ENCODE results near the gene BAG5.

DNA sequence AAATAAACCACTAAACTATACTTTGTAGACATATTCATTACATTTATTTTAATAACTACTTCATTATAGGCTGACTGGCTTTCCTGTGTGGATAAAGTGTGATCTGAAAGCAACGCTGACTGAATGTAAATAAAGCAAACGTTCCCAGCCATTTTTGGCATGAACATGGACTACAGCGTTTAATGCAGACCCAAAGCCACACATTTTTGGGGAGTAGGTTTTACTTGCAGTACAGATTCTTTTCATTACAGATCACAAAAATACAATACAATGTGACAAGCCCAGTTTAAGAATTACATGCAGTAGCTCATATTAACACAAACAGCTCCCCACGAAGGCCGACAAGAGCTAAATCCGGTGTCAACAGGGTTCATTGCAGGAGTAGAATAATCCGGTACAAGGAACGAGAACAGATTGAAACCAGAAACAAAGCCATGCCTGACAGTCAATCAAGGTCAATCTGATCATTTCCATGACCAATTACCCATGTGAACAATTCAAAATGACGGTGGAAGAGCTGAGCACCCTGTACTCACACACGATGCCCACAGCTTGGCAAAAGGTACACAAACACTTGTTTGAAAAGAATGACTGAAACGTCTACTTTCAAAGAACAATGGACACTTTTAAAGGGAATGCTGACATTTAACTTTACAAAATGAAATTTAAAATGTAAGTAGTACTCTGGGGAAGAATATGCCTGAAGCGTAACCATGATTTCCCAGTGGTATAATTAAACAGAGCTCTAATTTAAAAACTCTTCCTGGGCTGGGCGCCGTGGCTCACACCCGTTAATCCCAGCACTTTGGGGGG, 5.3 kb downstream of the BAG5 start:
- TF ChIP-seq POLR2A (IDR thresholded peaks at IDR 0.05) (no peak), CTCF (IDR thresholded peaks at IDR 0.05) (no peak), EP300 (IDR thresholded peaks at IDR 0.05) (no peak)

Measured in stomach (tissue), 4 donors.